Measurements from ENCODE around the gene TNFRSF1B. TPM values are rescaled to one million over a fixed set of nuclear protein-coding genes. Genes with fewer than 3 reads are reported as not detected.

The TNFRSF1B gene
- total and polyA plus RNA-seq, 9 of the 15 experiments (the other 6 are each of a cell fraction or from before 2014, with no cell fraction given) = 8.8 to 91.3 (median 36.0) TPM

DNA sequence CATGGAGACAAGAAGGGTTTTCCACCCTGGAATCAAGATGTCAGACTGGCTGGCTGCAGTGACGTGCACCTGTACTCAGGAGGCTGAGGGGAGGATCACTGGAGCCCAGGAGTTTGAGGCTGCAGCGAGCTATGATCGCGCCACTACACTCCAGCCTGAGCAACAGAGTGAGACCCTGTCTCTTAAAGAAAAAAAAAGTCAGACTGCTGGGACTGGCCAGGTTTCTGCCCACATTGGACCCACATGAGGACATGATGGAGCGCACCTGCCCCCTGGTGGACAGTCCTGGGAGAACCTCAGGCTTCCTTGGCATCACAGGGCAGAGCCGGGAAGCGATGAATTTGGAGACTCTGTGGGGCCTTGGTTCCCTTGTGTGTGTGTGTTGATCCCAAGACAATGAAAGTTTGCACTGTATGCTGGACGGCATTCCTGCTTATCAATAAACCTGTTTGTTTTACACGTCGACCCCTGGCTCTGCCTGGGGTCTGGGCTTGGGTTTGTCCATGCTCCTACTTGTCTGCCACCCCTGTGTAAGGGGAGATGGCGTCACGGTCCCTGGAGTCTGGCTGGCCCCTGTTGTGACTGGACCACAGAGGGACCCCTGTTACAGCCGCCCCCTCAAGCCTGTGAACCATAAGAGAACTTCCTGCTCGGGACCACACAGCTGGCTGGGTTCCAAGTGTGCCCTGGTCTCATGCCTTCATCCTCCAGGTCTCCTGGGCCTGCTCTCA lies 42.1 kb downstream of the TNFRSF1B start:
- Histone ChIP-seq H2AFZ (ENCODE audit: low read depth, low read length) (no peak overlapping the region), H3K4me1 (replicated peaks in 1 of 2; ENCODE audit: control insufficient read depth in 2 of 2, insufficient read depth in 2 of 2, low read length in 2 of 2) (peaks cover 3 to 17% of the 10 kb centered on the region in 2 experiments; a peak in 4 of 5 replicates), H3K4me2 (ENCODE audit: insufficient read depth, low read length) (no peak overlapping the region), H3K4me3 (no peak overlapping the region), H3K9me1 (ENCODE audit: control insufficient read depth, insufficient read depth, low read length) (no peaks in the 10 kb centered on the region), H3K79me2 (ENCODE audit: control insufficient read depth, insufficient read depth, low read length) (no peaks in the 10 kb centered on the region), H3K9me3 (replicated peaks; ENCODE audit: control insufficient read depth, insufficient read depth, low read depth, low read length) (no peaks in the 10 kb centered on the region), H3K27ac (ENCODE audit: extremely low read depth, low read depth, low read length) (no peak overlapping the region), H4K20me1 (replicated peaks; ENCODE audit: control insufficient read depth, insufficient read depth, low read length) (0 out of 2 replicates have a peak, but pooled peaks cover 3% of the 10 kb centered on the region), H3K9ac (ENCODE audit: insufficient read depth in 1 of 2, low read depth in 2 of 2, low read length in 2 of 2) (0 out of 4 replicates have a peak overlapping the region, but pooled peaks of 1 of the 2 experiments have one; percentile 20), H3K36me3 (ENCODE audit: control insufficient read depth, insufficient read depth, low read length) (peaks cover 17% of the 10 kb centered on the region; the same call in 2 of the 3 replicates), H3K27me3 (ENCODE audit: control insufficient read depth in 2 of 2, insufficient read depth in 2 of 2, low read length in 2 of 2) (no peaks in the 10 kb centered on the region)
- peak; percentile 91 for ATAC-seq
- CTCF ChIA-PET (ENCODE audit: low intra/inter-chr PET ratio) = interaction anchor here (0.6 to 7.6 kb wide), 3 partner anchors 9 to 90 kb away, joined by 3 to 195 read pairs (median 33); no protein-coding TSS in a partner anchor
- 28% methylated on average over 14 of the region's 14 CpGs for WGBS (ENCODE audit: insufficient coverage, low coverage, missing lambda C conversion rate)
- BruUV-seq (replicated peaks) = TSS peak; percentile 75
- peak; percentile 85 to 90 (median 87) for DNase-seq (ENCODE audit: extremely low read depth in 1 of 4, low spot score in 3 of 4)
- intact Hi-C loops (cut with micrococcal nuclease) (loop anchor here (1.0 to 5.0 kb wide), 3 partner anchors 47 to 85 kb away; no protein-coding TSS in a partner anchor), in situ Hi-C loops (cut with MboI) (no loop called here)
- FAIRE-seq = peak; percentile 93
- POLR2A ChIA-PET = interaction anchor here (0.6 to 3.5 kb wide), 2 partner anchors 28 to 84 kb away, joined by 3 to 13 read pairs; no protein-coding TSS in a partner anchor
- peak; percentile 66; the same call in 1 of the 2 replicates for TF ChIP-seq POLR2A (conservative IDR thresholded peaks at IDR 0.05)
- TF ChIP-seq, protein P1, sequence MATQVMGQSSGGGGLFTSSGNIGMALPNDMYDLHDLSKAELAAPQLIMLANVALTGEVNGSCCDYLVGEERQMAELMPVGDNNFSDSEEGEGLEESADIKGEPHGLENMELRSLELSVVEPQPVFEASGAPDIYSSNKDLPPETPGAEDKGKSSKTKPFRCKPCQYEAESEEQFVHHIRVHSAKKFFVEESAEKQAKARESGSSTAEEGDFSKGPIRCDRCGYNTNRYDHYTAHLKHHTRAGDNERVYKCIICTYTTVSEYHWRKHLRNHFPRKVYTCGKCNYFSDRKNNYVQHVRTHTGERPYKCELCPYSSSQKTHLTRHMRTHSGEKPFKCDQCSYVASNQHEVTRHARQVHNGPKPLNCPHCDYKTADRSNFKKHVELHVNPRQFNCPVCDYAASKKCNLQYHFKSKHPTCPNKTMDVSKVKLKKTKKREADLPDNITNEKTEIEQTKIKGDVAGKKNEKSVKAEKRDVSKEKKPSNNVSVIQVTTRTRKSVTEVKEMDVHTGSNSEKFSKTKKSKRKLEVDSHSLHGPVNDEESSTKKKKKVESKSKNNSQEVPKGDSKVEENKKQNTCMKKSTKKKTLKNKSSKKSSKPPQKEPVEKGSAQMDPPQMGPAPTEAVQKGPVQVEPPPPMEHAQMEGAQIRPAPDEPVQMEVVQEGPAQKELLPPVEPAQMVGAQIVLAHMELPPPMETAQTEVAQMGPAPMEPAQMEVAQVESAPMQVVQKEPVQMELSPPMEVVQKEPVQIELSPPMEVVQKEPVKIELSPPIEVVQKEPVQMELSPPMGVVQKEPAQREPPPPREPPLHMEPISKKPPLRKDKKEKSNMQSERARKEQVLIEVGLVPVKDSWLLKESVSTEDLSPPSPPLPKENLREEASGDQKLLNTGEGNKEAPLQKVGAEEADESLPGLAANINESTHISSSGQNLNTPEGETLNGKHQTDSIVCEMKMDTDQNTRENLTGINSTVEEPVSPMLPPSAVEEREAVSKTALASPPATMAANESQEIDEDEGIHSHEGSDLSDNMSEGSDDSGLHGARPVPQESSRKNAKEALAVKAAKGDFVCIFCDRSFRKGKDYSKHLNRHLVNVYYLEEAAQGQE (IDR thresholded peaks at IDR 0.05; ENCODE audit: borderline replicate concordance) = peak; percentile 96
- TF ChIP-seq, protein P1 (CRISPR knock-in tag; IDR thresholded peaks at IDR 0.05; ENCODE audit: low read depth) = no peak
- TF ChIP-seq NFE2L1 (tag; IDR thresholded peaks at IDR 0.05; ENCODE audit: borderline replicate concordance, low read depth) = no peak
